ENCODE data around the gene ZNF670. TPM values are rescaled to one million over a fixed set of nuclear protein-coding genes. Genes with fewer than 3 reads are reported as not detected.

ZNF670 gene
- total and polyA plus RNA-seq, 9 of the 15 experiments (the other 6 are each of a cell fraction or from before 2014, with no cell fraction given): 7.1 to 23.4 (median 11.8) TPM

DNA sequence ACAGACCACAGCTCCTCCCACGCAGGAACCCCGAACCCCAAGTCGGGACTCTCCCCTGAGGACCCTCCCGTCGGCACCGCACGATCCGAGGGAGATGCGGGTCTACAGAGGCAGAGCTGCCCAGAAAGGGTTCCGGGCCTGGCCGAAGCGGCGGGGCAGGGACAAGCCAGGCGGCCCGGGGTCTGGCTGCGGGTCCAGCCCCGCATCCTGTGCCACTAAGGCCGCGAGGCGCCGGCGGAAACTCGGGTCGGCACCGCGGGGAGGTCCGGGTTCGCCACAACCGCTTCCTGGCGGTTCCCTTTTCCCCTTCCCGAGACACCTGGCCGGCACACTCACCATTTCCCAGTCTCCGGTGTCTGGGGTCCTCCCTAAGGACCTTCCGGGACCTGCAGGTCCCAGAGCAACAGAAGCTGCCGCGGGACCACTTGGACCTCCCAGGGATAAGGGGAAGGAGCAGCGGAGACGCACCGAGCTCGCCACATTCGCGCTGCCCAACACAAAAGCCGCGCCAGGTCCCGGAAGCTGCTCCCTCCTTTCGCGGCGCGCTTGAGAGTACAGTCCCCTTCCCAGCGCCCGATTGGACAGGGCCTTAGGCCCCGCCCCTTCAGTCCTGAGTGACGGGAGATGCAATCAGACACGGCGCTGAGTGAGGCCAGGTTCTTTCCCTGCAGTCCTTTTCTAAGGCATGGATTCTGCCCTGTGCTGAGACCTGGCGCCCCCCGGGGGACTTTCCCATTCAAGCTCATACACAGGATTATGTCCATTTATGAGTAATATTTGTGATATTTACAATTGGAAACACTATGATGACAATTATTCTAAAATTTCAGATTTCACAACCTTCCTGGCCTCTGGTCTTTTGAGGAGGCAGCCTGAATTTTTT is at the start of gene ZNF670 (continued):
- TF ChIP-seq, protein P1, sequence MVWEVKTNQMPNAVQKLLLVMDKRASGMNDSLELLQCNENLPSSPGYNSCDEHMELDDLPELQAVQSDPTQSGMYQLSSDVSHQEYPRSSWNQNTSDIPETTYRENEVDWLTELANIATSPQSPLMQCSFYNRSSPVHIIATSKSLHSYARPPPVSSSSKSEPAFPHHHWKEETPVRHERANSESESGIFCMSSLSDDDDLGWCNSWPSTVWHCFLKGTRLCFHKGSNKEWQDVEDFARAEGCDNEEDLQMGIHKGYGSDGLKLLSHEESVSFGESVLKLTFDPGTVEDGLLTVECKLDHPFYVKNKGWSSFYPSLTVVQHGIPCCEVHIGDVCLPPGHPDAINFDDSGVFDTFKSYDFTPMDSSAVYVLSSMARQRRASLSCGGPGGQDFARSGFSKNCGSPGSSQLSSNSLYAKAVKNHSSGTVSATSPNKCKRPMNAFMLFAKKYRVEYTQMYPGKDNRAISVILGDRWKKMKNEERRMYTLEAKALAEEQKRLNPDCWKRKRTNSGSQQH (CRISPR knock-in tag; IDR thresholded peaks at IDR 0.05): no peak
- TF ChIP-seq ZNF507 (tag; conservative IDR thresholded peaks at IDR 0.05) (no peak), SMARCE1 (IDR thresholded peaks at IDR 0.05) (peak; percentile 76), ZNF75A (CRISPR knock-in tag; IDR thresholded peaks at IDR 0.05) (no peak), IFI16 (CRISPR knock-in tag; IDR thresholded peaks at IDR 0.05) (no peak), ZNF384 (IDR thresholded peaks at IDR 0.05; ENCODE audit: low read depth, low read length) (no peak; the same call in 1 of the 2 replicates), CHD4 (IDR thresholded peaks at IDR 0.05; ENCODE audit: insufficient read depth, insufficient replicate concordance, low read depth, low read length, poor library complexity, severe bottlenecking) (peak; percentile 14), TAF15 (IDR thresholded peaks at IDR 0.05; ENCODE audit: low read depth, low read length) (no peak), RREB1 (CRISPR knock-in tag; IDR thresholded peaks at IDR 0.05) (no peak), ZNF174 (CRISPR knock-in tag; IDR thresholded peaks at IDR 0.05) (no peak), ZNF224 (CRISPR knock-in tag; IDR thresholded peaks at IDR 0.05) (no peak), ZNF12 (CRISPR knock-in tag; IDR thresholded peaks at IDR 0.05) (no peak), SP1 (CRISPR knock-in tag; IDR thresholded peaks at IDR 0.05) (peak; percentile 85), EWSR1 (IDR thresholded peaks at IDR 0.05; ENCODE audit: borderline replicate concordance, low read depth, partially characterized antibody) (no peak), THAP7 (CRISPR knock-in tag; IDR thresholded peaks at IDR 0.05) (no peak), DPF2 (IDR thresholded peaks at IDR 0.05) (peak; percentile 36), MTA3 (IDR thresholded peaks at IDR 0.05; ENCODE audit: borderline replicate concordance) (peak; percentile 89; the same call in 1 of the 2 replicates), STAT5B (CRISPR knock-in tag; IDR thresholded peaks at IDR 0.05) (no peak)
- TF ChIP-seq, protein P2, sequence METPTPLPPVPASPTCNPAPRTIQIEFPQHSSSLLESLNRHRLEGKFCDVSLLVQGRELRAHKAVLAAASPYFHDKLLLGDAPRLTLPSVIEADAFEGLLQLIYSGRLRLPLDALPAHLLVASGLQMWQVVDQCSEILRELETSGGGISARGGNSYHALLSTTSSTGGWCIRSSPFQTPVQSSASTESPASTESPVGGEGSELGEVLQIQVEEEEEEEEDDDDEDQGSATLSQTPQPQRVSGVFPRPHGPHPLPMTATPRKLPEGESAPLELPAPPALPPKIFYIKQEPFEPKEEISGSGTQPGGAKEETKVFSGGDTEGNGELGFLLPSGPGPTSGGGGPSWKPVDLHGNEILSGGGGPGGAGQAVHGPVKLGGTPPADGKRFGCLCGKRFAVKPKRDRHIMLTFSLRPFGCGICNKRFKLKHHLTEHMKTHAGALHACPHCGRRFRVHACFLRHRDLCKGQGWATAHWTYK (CRISPR knock-in tag; IDR thresholded peaks at IDR 0.05): 0 out of 2 replicates have a peak, but pooled peaks have one; percentile 43

Data from K562 (cell line).